NT2/D1 (cell line): ENCODE data around the gene TRIM64C.
"Not testable (repeated sequence)": the region's sequence is repeated elsewhere in the genome, so short reads cannot be mapped to it uniquely, and the experiment has no call there.

ENCODE experiments used
- YY1 ChIP-seq: IDR thresholded peaks from 2 replicates; pipeline ENCODE4 v1.6.1; 2011; ENCODE audit not compliant: insufficient read length, insufficient read depth
- ZNF274 ChIP-seq: IDR thresholded peaks from 2 replicates; pipeline ENCODE4 v1.6.1; 2011; ENCODE audit warnings: mild to moderate bottlenecking, low read depth, low read length

GRCh38 chr11:49028523-49028922, 30.4 kb downstream of the TRIM64C start, which contains the start of gene TRIM49B:
- TF ChIP-seq ZNF274, YY1: not testable (repeated sequence)
